Vagina (tissue), 2 donors: ENCODE results near the gene STN1. TPM values are rescaled to one million over a fixed set of nuclear protein-coding genes. Genes with fewer than 3 reads are reported as not detected.

Experiments used
- DNase-seq, 2 donors: peaks; one replicate each; pipeline ENCODE4 v3.0.0-alpha.2; 2017; ENCODE audit errors: extremely low spot score in 2 of 2
- H3K27ac ChIP-seq: fragments of 200-600 bp; sonication (generic); one replicate; pipeline ENCODE4 v1.5.1; 2019
- H3K27me3 ChIP-seq: fragments of 200-600 bp; sonication (generic); one replicate; pipeline ENCODE4 v1.5.1; 2019
- H3K36me3 ChIP-seq, 2 donors: fragments of 200-600 bp; sonication (generic); one replicate each; pipeline ENCODE4 v1.5.1; 2017 to 2019
- H3K4me1 ChIP-seq: fragments of 200-600 bp; sonication (generic); one replicate; pipeline ENCODE4 v1.5.1; 2019
- H3K4me3 ChIP-seq, 2 donors: fragments of 200-600 bp; sonication (generic); 1 replicate in 1 of 2; 2 replicates in 1 of 2; pipeline ENCODE4 v1.5.1; 2016 to 2019
- H3K9me3 ChIP-seq: fragments of 200-600 bp; sonication (generic); one replicate; pipeline ENCODE4 v1.5.1; 2019
- CTCF ChIP-seq, 3 experiments: fragments of 450-650 bp in 2 of 3; fragments of 200-600 bp in 1 of 3; sonication (generic) in 1 of 3; IDR thresholded peaks; one replicate each; pipeline ENCODE4 v1.5.1; 2017 to 2019; ENCODE audit warnings: antibody characterized with exemption in 3 of 3, mild to moderate bottlenecking in 2 of 3, moderate library complexity in 2 of 3
- POLR2A ChIP-seq, 2 donors: fragments of 450-650 bp; IDR thresholded peaks; one replicate each; pipeline ENCODE4 v1.6.1; 2017; ENCODE audit warnings: antibody characterized with exemption in 2 of 2, mild to moderate bottlenecking in 2 of 2, moderate library complexity in 2 of 2
- POLR2AphosphoS5 ChIP-seq, 2 donors: sonication (generic); formaldehyde crosslinking; IDR thresholded peaks; one replicate each; pipeline ENCODE4 v1.9.0; 2017; ENCODE audit warnings: antibody characterized with exemption in 2 of 2, mild to moderate bottlenecking in 2 of 2, low read depth in 1 of 2; ENCODE audit not compliant: insufficient read depth in 1 of 2
- intact Hi-C: fragments of 100-400 bp; cut with DNase I; formaldehyde crosslinking; loops from one replicate; pipeline ENCODE4 v1.15.1; 2023
- total RNA-seq: library from RNA; depleted of rRNA; stranded (reverse); fragments of >200 nt; gene quantifications from one replicate; pipeline ENCODE4 v1.2.3, GENCODE V29; 2016

Gene STN1
- total RNA-seq, 1 donor from 2014 or later = 22.3 TPM

- intact Hi-C loops = no loop called here
- H3K4me1 ChIP-seq = peaks cover 78% of the 10 kb centered on the region
- H3K27me3 ChIP-seq = no peaks in the 10 kb centered on the region
- no peak overlapping the region for H3K4me3 ChIP-seq
- no peaks in the 10 kb centered on the region for H3K36me3 ChIP-seq
- no peak overlapping the region for H3K27ac ChIP-seq
- TF ChIP-seq CTCF (IDR thresholded peaks at IDR 0.05) (no peak), POLR2A (IDR thresholded peaks at IDR 0.05) (no peak), POLR2AphosphoS5 (IDR thresholded peaks at IDR 0.05; ENCODE audit: insufficient read depth in 1 of 2, low read depth in 1 of 2) (no peak)
- no peak for DNase-seq
- no peaks in the 10 kb centered on the region for H3K9me3 ChIP-seq
Observed at GRCh38 chr10:103836861-103837260, 81.1 kb downstream of the STN1 start.

GRCh38 chr10:103836273-103836672 lies 81.7 kb downstream of the STN1 start:
- no peak for TF ChIP-seq CTCF (IDR thresholded peaks at IDR 0.05)
- TF ChIP-seq POLR2AphosphoS5 (IDR thresholded peaks at IDR 0.05; ENCODE audit: insufficient read depth in 1 of 2, low read depth in 1 of 2) = no peak
- no peak for TF ChIP-seq POLR2A (IDR thresholded peaks at IDR 0.05)
- Histone ChIP-seq H3K4me1 (peaks cover 79% of the 10 kb centered on the region), H3K4me3 (no peak overlapping the region), H3K36me3 (no peaks in the 10 kb centered on the region), H3K27me3 (no peaks in the 10 kb centered on the region), H3K9me3 (no peaks in the 10 kb centered on the region), H3K27ac (no peak overlapping the region)
- no peak for DNase-seq
- intact Hi-C loops = no loop called here

- no peaks in the 10 kb centered on the region for H3K36me3 ChIP-seq
- peaks cover 70% of the 10 kb centered on the region for H3K4me1 ChIP-seq
- peak overlapping the region; percentile 60 for H3K27ac ChIP-seq
- DNase-seq = no peak
- H3K4me3 ChIP-seq = no peak overlapping the region
- intact Hi-C loops = no loop called here
- TF ChIP-seq POLR2AphosphoS5 (IDR thresholded peaks at IDR 0.05; ENCODE audit: insufficient read depth in 1 of 2, low read depth in 1 of 2) (peak; percentile 35 to 80), CTCF (IDR thresholded peaks at IDR 0.05) (no peak)
- H3K9me3 ChIP-seq = no peaks in the 10 kb centered on the region
- H3K27me3 ChIP-seq = no peaks in the 10 kb centered on the region
Observed at GRCh38 chr10:103835096-103836050, 82.6 kb downstream of the STN1 start.

- TF ChIP-seq CTCF (IDR thresholded peaks at IDR 0.05) (no peak), POLR2AphosphoS5 (IDR thresholded peaks at IDR 0.05; ENCODE audit: insufficient read depth in 1 of 2, low read depth in 1 of 2) (no peak), POLR2A (IDR thresholded peaks at IDR 0.05) (no peak)
- Histone ChIP-seq H3K4me1 (peaks cover 62% of the 10 kb centered on the region), H3K36me3 (no peaks in the 10 kb centered on the region), H3K4me3 (no peak overlapping the region), H3K27ac (peak overlapping the region; percentile 60), H3K27me3 (no peaks in the 10 kb centered on the region), H3K9me3 (no peaks in the 10 kb centered on the region)
- no peak for DNase-seq
- intact Hi-C loops = no loop called here
Observed at GRCh38 chr10:103834436-103835095, 83.4 kb downstream of the STN1 start.
